ENCODE measurements around the gene DUS4L.

The DUS4L gene

DNA sequence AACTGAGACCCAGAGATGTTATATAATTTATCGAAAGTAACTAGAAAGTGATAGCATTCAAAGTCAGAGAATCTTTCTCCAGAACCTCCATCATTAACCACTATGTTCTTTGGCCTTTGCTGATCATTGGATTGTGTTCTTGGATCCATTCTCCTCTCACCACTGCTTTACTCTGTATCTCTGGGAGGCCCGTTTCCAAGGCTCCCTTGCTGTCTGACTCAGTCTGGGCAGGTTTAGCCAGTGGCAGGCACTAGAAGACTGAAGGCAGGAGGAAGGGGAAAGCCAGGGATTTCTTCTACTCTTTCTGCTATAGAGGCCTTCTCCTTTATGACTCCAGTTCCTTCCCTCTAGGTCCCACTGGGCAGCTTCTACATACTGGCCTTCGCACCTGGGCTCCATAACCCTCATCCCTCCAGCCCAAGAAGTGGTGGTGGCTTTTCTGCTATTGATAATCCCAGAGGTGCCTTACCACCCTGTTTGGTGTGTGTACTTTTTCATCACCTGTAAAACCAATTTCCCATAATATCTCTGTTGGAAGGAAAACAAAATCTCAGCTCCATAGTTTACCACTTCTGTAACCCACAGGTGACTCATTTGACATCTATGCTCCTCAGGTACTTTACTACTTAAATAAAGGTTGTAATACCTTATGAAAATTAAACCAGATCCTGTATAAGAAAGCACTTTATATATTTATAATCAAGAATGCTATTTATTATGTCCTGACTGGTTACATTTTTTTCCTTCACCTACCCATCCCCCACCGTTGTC, 52.3 kb downstream of the DUS4L start:
- DNase-seq (ENCODE audit: low spot score), result no peak

- no peak for DNase-seq (ENCODE audit: low spot score)
These were observed 58.7 kb downstream of the DUS4L start for GRCh38 chr7:107622429-107622828.

DNA sequence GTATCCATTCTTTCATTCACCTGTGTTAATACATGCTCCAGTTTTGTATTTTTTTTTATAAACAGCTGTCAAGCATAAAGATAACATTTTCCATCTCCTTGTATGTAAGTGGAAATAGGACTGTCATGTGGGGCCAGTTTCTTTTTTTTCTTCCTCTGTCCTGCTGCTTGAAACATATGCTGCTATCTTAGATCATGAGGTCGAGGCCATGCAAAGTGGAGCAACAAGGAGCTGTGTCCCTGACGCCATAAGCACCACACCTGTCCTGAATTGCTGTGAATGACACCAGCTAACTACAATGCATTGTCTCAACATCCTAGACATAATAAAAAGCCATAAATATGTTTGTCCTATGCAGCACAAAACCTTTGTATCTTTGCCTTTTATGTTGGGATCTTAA, 59.1 kb downstream of the DUS4L start:
- no peak for DNase-seq (ENCODE audit: low spot score)

DNA sequence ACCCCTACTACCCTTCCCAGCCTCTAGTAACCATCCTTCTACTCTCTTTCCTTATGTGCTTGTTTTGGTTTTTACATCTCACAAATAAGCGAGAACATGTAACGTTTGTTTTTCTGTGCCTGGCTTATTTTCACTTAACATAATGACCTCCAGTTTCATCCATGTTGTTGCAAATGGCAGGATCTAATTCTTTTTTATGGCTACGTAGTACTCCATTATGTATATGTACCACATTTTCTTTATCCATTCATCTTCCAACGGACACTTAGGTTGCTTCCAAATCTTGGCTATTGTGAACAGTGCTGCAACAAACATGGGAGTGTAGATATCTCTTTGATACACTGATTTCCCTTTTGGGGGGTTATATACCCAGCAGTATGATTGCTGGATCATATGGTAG, 63.2 kb downstream of the DUS4L start:
- DNase-seq (ENCODE audit: low spot score), result no peak

Measured in CD4-positive, alpha-beta T cell treated with Interleukin-15 for 4 hours (primary cell).